Globus pallidus (tissue), 1 donor: ENCODE results near the gene DSC1.

Source experiments
- DNase-seq: peaks from one replicate; pipeline ENCODE4 v3.0.0-alpha.2; 2015; ENCODE audit warnings: low spot score

Gene DSC1

DNA sequence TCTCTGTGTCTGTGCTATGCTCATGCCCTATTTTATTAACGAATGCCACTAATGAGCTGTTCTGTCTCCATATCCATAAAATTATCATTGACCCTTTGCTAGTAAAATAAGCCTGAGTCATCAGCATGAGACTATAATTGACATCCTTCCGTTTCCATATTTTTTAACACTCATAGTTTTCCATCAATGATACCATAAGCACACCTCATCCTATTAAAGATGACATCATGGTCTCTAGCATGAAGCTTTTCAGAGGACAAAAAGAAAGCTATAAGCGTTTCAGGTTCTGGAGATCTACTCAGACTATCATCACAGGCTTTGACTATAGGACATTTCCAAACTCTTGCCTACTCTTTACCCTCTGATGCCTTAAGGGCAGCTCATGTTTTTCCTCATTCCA, 59.2 kb downstream of the DSC1 start:
- no peak for DNase-seq

DNA sequence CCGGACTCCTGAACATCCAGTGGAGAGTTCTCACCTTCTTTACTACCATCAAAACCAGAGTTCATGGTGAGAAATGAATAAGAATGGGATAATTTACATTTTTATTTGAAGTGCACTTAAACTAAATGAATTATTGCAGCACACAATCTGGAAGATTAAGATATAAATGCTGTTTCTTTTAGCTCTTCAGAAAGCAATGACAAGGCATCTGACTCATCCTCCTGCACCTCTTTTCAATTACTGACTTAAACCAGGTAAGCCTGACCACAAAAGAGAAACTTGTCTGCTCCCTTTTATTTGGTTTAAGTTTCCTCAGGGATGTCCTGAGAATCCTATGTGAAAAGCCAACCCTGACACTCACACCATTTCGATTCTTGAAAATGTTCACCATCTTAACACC, 59.7 kb downstream of the DSC1 start:
- no peak for DNase-seq

GRCh38 chr18:31102025-31102684, 60.5 kb downstream of the DSC1 start, which contains the start of gene DSC2:
Gene DSC2, minus strand, starts transcription at chr18:31102421. Its CDS starts 450 bp downstream, at chr18:31101971.
- DNase-seq = no peak

DNA sequence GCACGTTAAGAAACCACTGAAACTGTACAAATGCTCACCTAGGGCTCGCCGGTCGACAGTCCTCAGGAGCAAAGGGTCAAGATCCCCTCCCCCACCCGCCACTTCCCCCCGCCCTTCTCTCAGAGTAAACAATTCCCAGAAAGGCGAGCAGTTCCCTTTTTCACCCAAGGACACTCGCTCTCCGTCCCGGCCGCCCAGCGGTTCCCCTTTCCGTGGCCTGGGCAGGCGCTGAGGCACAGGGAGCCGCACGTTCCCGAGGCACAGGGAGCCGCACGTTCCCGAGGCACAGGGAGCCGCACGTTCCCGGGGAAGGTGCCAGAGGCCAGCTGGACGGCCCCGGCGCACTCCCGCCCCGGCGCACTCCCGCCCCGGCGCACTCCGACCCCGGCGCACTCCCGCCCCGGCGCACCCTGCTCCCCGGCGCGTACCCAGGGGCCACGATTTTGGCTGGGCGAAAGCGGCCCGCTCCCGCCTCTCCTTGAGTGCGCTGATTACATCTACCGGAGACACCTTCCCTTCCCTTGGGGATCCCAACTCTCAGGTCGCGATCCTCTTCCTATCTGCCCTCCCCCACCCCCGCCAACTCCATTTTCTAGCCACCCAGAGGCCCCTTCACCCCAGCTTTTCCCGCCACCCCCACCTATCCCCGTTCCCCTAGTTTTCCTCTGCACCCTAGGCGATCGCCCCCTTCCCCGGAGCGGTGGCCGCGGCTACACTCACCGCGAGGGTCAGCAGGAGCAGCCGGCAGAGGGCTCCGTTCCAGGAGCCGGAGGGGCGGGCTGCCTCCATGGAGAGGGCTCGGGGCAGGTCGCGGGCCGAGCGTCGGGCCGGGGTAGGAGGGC, 61.3 kb downstream of the DSC1 start:
- peak; percentile 42 for DNase-seq

DNA sequence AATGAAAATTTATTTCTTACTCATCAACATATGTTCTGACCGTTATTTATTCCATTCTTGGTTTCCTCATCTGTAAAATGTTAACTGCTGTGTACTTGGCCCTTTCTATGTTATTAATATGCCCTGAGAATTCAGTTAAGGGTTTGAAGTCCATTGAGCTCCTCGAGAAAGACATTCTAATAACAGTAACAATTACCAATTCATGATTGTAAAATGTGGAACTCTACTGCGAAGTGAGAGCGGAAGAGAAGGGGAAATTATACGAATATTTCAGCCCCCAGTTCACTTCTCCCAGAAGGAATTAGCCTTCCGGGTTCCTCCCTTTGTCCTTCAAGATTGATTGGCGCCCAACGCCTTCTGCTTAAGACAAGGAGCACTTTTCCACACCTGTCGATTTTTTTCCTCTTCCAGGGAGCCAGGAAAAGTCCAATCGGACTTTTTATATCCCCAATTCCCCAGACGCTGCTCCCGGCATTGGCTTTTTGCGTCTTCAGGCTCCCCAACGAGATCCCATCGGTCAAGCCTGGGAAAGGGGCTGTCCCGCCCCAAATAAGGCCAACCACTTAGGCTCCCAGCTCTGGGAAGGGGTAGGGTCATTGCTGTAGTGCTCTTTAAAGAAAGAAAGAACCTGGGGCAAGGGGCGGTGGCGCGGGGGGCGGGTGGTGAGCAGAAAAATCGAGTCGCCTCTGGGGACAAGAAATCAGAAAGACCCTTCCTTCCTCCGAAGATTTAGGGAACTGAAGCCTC, 62.0 kb downstream of the DSC1 start:
- DNase-seq = no peak

- DNase-seq = no peak
Observed at GRCh38 chr18:31099450-31100230, 63.0 kb downstream of the DSC1 start.

DNA sequence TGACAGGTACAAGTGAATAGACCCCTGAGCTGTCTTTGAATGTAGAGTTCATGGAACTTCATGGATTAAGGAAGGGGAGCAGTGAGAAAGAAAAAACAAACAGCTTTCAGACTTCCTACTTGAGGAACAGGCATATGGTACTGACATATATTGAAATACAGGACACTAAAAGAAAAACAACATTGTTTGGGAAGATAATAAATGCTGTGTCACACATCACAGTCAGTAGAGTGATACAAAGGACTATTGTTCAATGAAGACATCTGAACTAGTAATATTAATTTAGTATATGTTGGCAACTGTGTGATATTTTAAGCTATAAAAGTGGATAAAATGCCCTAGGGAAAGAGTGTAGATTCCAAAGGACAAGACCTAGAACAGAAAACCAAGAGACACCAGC, 63.8 kb downstream of the DSC1 start:
- DNase-seq = no peak

- DNase-seq = no peak
Observed at GRCh38 chr18:31097666-31098065, 65.0 kb downstream of the DSC1 start.

GRCh38 chr18:31093880-31094279, 68.8 kb downstream of the DSC1 start:
- DNase-seq = no peak

- DNase-seq = no peak
Observed at GRCh38 chr18:31093294-31093693, 69.4 kb downstream of the DSC1 start.

DNA sequence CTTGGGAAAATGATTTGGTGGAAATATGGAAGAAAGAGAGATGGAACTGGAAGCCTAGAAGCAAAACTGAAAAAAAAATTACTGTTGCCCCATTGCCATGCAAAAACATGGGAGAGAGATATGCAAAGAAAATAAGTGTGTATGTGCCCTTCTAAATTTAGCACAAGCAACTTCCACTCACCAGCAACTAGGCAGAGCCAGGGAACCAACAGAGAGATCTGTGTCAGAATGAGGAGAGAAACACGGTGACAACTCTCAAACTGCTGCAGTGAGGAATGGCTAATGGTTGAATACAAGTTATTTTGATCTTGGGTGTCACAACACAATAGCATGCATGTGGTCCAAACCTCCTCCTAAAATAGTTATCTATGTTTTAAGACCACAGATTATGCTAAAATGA, 71.3 kb downstream of the DSC1 start:
- DNase-seq = no peak

DNA sequence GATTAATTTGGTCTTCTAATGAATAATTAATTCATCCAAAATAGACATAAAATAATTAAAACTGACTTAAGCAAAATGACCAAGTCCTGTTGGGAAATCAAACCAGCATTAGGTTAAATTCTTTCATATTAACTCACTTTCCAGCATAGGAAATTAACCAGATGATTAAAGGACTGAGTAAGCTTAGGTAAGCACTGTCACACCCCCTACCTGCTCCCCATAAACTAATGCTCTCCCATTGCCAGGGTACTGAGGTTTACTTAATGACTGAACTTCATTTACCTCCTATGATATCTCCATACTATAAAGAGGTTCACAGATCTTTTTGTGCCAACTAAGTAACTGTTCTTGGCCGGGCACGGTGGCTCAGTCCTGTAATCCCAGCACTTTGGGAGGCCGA, 74.1 kb downstream of the DSC1 start:
- no peak for DNase-seq

- DNase-seq = no peak
Observed at GRCh38 chr18:31079973-31080372, 82.7 kb downstream of the DSC1 start.
